HEK293 (cell line): ENCODE results near the gene FAH.

Source experiments
- CTCF ChIA-PET: fragments of 350-600 bp; formaldehyde crosslinking; extraction: SDS; loops from one replicate; lab custom pipeline; 2021; ENCODE audit warnings: antibody characterized with exemption; lab: Yijun Ruan, JAX
- POLR2A ChIA-PET: fragments of 300-600 bp; formaldehyde crosslinking; extraction: SDS; loops from one replicate; lab custom pipeline; 2020; ENCODE audit warnings: antibody characterized with exemption, inconsistent platforms; lab: Yijun Ruan, JAX
- H3K27ac ChIP-seq: fragments of 200-500 bp; sonication (Bioruptor generic); 2 replicates; pipeline ENCODE4 v1.5.1; 2014; ENCODE audit warnings: low read depth, low read length, control low read depth, inconsistent platforms; ENCODE audit errors: extremely low read depth
- H3K36me3 ChIP-seq, 2 experiments: fragments of 200-500 bp in 1 of 2; sonication (Bioruptor generic) in 1 of 2; 1 replicate in 1 of 2; 2 replicates in 1 of 2; pipeline ENCODE4 v1.5.1; 2014 to 2017; ENCODE audit warnings: inconsistent platforms in 2 of 2, low read length in 2 of 2; ENCODE audit not compliant: control insufficient read depth in 2 of 2, insufficient read depth in 1 of 2
- H3K4me1 ChIP-seq: fragments of 200-500 bp; sonication (Bioruptor generic); 2 replicates; pipeline ENCODE4 v1.5.1; 2014; ENCODE audit warnings: mild to moderate bottlenecking, low read length, inconsistent platforms; ENCODE audit not compliant: control insufficient read depth, insufficient read depth
- H3K4me3 ChIP-seq: 2 replicates; pipeline ENCODE4 v1.5.1; 2011; ENCODE audit warnings: low read depth, mild to moderate bottlenecking, control low read depth, low read length, moderate library complexity
- H3K9me3 ChIP-seq: fragments of 200-500 bp; sonication (Bioruptor generic); 2 replicates; pipeline ENCODE4 v1.5.1; 2014; ENCODE audit warnings: low read depth, low read length, inconsistent platforms; ENCODE audit not compliant: control insufficient read depth, insufficient read depth
- BCL6B ChIP-seq: fragments of 450-650 bp; formaldehyde crosslinking; IDR thresholded peaks from 2 replicates; pipeline ENCODE4 v1.5.1; 2017; ENCODE audit warnings: missing biosample characterization, missing genetic modification characterization
- GFI1B ChIP-seq: fragments of 450-650 bp; formaldehyde crosslinking; IDR thresholded peaks from 2 replicates; pipeline ENCODE4 v1.5.1; 2016; ENCODE audit warnings: missing biosample characterization, missing genetic modification characterization
- HOXC10 ChIP-seq: sonication (generic); formaldehyde crosslinking; IDR thresholded peaks from 2 replicates; pipeline ENCODE4 v1.8.1; 2023; ENCODE audit warnings: mild to moderate bottlenecking, missing genetic modification reagents
- KLF9 ChIP-seq: fragments of 450-650 bp; formaldehyde crosslinking; IDR thresholded peaks from 2 replicates; pipeline ENCODE4 v1.5.1; 2016; ENCODE audit warnings: missing biosample characterization, missing genetic modification characterization, low read depth
- ZBTB6 ChIP-seq: fragments of 450-650 bp; formaldehyde crosslinking; IDR thresholded peaks from 2 replicates; pipeline ENCODE4 v1.5.1; 2017; ENCODE audit warnings: missing biosample characterization, missing genetic modification characterization
- ZNF10 ChIP-seq: fragments of 450-650 bp; formaldehyde crosslinking; IDR thresholded peaks from 2 replicates; pipeline ENCODE4 v1.5.1; 2017; ENCODE audit warnings: missing biosample characterization, missing genetic modification characterization
- ZNF138 ChIP-seq: fragments of 450-650 bp; formaldehyde crosslinking; IDR thresholded peaks from 2 replicates; pipeline ENCODE4 v1.5.1; 2016; ENCODE audit warnings: missing biosample characterization, missing genetic modification characterization, borderline replicate concordance
- ZNF174 ChIP-seq: fragments of 450-650 bp; formaldehyde crosslinking; IDR thresholded peaks from 2 replicates; pipeline ENCODE4 v1.5.0; 2017; ENCODE audit warnings: missing biosample characterization, mild to moderate bottlenecking, missing genetic modification characterization
- ZNF202 ChIP-seq: fragments of 450-650 bp; formaldehyde crosslinking; IDR thresholded peaks from 2 replicates; pipeline ENCODE4 v1.5.1; 2016; ENCODE audit warnings: missing biosample characterization, missing genetic modification characterization, borderline replicate concordance
- ZNF280D ChIP-seq: fragments of 450-650 bp; formaldehyde crosslinking; IDR thresholded peaks from 2 replicates; pipeline ENCODE4 v1.5.1; 2016; ENCODE audit warnings: missing biosample characterization, missing genetic modification characterization
- ZNF341 ChIP-seq: fragments of 450-650 bp; formaldehyde crosslinking; IDR thresholded peaks from 2 replicates; pipeline ENCODE4; 2016; ENCODE audit warnings: low read depth, missing biosample characterization, missing genetic modification characterization
- ZNF514 ChIP-seq: fragments of 450-650 bp; formaldehyde crosslinking; IDR thresholded peaks from 2 replicates; pipeline ENCODE4 v1.5.1; 2016; ENCODE audit warnings: missing biosample characterization, missing genetic modification characterization
- ZNF518A ChIP-seq: fragments of 450-650 bp; formaldehyde crosslinking; conservative IDR thresholded peaks from 2 replicates; pipeline ENCODE4 v1.5.1; 2016; ENCODE audit warnings: low read depth, missing biosample characterization, missing genetic modification characterization
- ZNF521 ChIP-seq: fragments of 450-650 bp; formaldehyde crosslinking; IDR thresholded peaks from 2 replicates; pipeline ENCODE4 v1.5.1; 2017; ENCODE audit warnings: missing biosample characterization, mild to moderate bottlenecking, missing genetic modification characterization
- ZNF610 ChIP-seq: fragments of 450-650 bp; formaldehyde crosslinking; IDR thresholded peaks from 2 replicates; pipeline ENCODE4 v1.5.1; 2016; ENCODE audit warnings: missing biosample characterization, missing genetic modification characterization, borderline replicate concordance
- ZNF621 ChIP-seq: fragments of 450-650 bp; formaldehyde crosslinking; IDR thresholded peaks from 2 replicates; pipeline ENCODE4 v1.5.1; 2017; ENCODE audit warnings: missing biosample characterization, missing genetic modification characterization
- ZNF629 ChIP-seq: fragments of 450-650 bp; formaldehyde crosslinking; IDR thresholded peaks from 2 replicates; pipeline ENCODE4 v1.5.1; 2017; ENCODE audit warnings: missing biosample characterization, missing genetic modification characterization
- ZNF76 ChIP-seq: fragments of 450-650 bp; formaldehyde crosslinking; IDR thresholded peaks from 2 replicates; pipeline ENCODE4; 2016; ENCODE audit warnings: low read depth, missing biosample characterization, missing genetic modification characterization, borderline replicate concordance
- ZNF777 ChIP-seq: fragments of 450-650 bp; formaldehyde crosslinking; IDR thresholded peaks from 2 replicates; pipeline ENCODE4 v1.5.1; 2017; ENCODE audit warnings: missing biosample characterization, missing genetic modification characterization, borderline replicate concordance
- ZNF830 ChIP-seq: fragments of 450-650 bp; IDR thresholded peaks from 2 replicates; pipeline ENCODE4 v1.5.0; 2018; ENCODE audit warnings: missing biosample characterization, missing genetic modification characterization, low read depth, mild to moderate bottlenecking, moderate library complexity

FAH gene

GRCh38 chr15:80140909-80141308 lies 11.9 kb upstream of the FAH start (continued):
- TF ChIP-seq ZNF174 (no peak), HOXC10 (no peak), ZNF514 (tag by site-specific recombination) (no peak), ZNF10 (tag by site-specific recombination) (no peak)

GRCh38 chr15:80141916-80142598 lies 10.7 kb upstream of the FAH start:
- no peak overlapping the region for H3K27ac ChIP-seq
- ChIA-PET CTCF (no interaction called here), POLR2A (no interaction called here)
- no peak overlapping the region for H3K4me3 ChIP-seq
- H3K9me3 ChIP-seq, result no peaks in the 10 kb centered on the region
- H3K36me3 ChIP-seq, result peaks cover 2 to 13% of the 10 kb centered on the region in 2 experiments; a peak in 2 of 3 replicates
- H3K4me1 ChIP-seq, result no peaks in the 10 kb centered on the region
- no peak for TF ChIP-seq ZNF521 (tag by site-specific recombination)
- no peak for TF ChIP-seq KLF9 (tag by site-specific recombination)
- no peak for TF ChIP-seq ZNF610 (tag by site-specific recombination)
- TF ChIP-seq ZNF777 (tag by site-specific recombination), result no peak
- no peak for TF ChIP-seq ZBTB6 (tag by site-specific recombination)
- no peak for TF ChIP-seq ZNF518A (tag by site-specific recombination)
- no peak for TF ChIP-seq ZNF138 (tag by site-specific recombination)
- TF ChIP-seq ZNF621 (tag by site-specific recombination), result no peak
- no peak for TF ChIP-seq ZNF341 (tag by site-specific recombination)
- no peak for TF ChIP-seq ZNF830 (tag by site-specific recombination)
- TF ChIP-seq BCL6B, result no peak
- no peak for TF ChIP-seq ZNF280D (tag by site-specific recombination)
- TF ChIP-seq GFI1B (tag by site-specific recombination), result no peak
- TF ChIP-seq ZNF76, result no peak
- no peak for TF ChIP-seq ZNF629 (tag by site-specific recombination)
- TF ChIP-seq ZNF202 (tag by site-specific recombination), result no peak
